MCF 10A (cell line): ENCODE data around the gene ZNF282. TPM values are rescaled to one million over a fixed set of nuclear protein-coding genes. Genes with fewer than 3 reads are reported as not detected.

Source experiments
- BruUV-seq: library from RNA; stranded (reverse); fragments of 400-500 nt; replicated peaks from 2 replicates; lab custom pipeline; 2021; lab: Mats Ljungman, UMichigan
- CTCF ChIA-PET: fragments of 300-600 bp; sonication (Branson Sonifier 250); formaldehyde crosslinking; extraction: SDS; loops from one replicate; lab custom pipeline; 2021; ENCODE audit warnings: antibody characterized with exemption, inconsistent platforms; lab: Yijun Ruan, JAX
- POLR2A ChIA-PET: fragments of 300-600, 350-650 bp; sonication (Branson Sonifier 250); formaldehyde crosslinking; extraction: SDS; loops from one replicate; lab custom pipeline; 2020; ENCODE audit warnings: antibody characterized with exemption, inconsistent platforms; lab: Yijun Ruan, JAX
- DNase-seq: peaks from one replicate; pipeline ENCODE4 v3.0.0-alpha.2; 2018; ENCODE audit not compliant: unreplicated experiment
- H3K27ac Mint-ChIP-seq: one replicate; pipeline ENCODE4 v1.8.0; 2022; ENCODE audit warnings: mild to moderate bottlenecking, low read depth, mixed read lengths; ENCODE audit not compliant: unreplicated experiment
- H3K27me3 Mint-ChIP-seq: one replicate; pipeline ENCODE4 v1.8.0; 2022; ENCODE audit warnings: mixed read lengths; ENCODE audit not compliant: insufficient read depth, unreplicated experiment
- H3K36me3 Mint-ChIP-seq: one replicate; pipeline ENCODE4 v1.8.0; 2022; ENCODE audit warnings: mild to moderate bottlenecking, moderate library complexity, mixed read lengths; ENCODE audit not compliant: insufficient read depth, unreplicated experiment
- H3K4me1 Mint-ChIP-seq: one replicate; pipeline ENCODE4 v1.8.0; 2022; ENCODE audit warnings: mixed read lengths; ENCODE audit not compliant: insufficient read depth, unreplicated experiment
- H3K4me3 Mint-ChIP-seq: one replicate; pipeline ENCODE4 v1.8.0; 2022; ENCODE audit warnings: mild to moderate bottlenecking, moderate library complexity, mixed read lengths; ENCODE audit not compliant: unreplicated experiment
- H3K9me3 Mint-ChIP-seq: one replicate; pipeline ENCODE4 v1.8.0; 2022; ENCODE audit warnings: mixed read lengths; ENCODE audit not compliant: unreplicated experiment
- intact Hi-C: fragments of 100-400 bp; cut with micrococcal nuclease; formaldehyde crosslinking; loops from 2 replicates; pipeline ENCODE4 v1.14.1; 2022
- total RNA-seq: library from RNA; stranded (reverse); gene quantifications from 2 replicates; pipeline ENCODE4 v1.2.3, GENCODE V29; 2022
- TF ChIP-seq, protein P1 (sequence below): fragments of 200-600 bp; IDR thresholded peaks from one replicate; pipeline ENCODE4 v1.8.0; 2022; ENCODE audit warnings: antibody characterized with exemption, mild to moderate bottlenecking; ENCODE audit not compliant: unreplicated experiment

ZNF282 gene
- total RNA-seq, 1 experiment from 2014 or later = 43.9 TPM

DNA sequence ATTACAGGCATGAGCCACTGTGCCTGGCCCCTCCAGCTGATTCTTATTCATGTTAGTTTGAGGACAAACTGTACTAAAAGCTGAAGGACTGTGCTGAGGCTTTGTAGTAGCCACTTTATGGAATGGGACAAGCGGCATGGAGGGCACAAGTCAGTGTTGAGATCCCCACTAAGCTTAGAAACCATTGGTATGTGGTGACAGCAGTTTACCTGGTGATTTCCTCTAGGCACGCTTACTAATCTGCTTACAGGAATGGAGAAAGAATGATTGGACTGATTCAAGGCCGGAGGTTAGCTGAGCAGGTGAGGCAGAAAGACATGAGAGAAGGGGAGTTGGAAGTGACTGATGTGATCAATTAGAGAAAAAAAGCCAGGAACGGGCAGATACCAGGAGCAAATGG is 44.4 kb upstream of the ZNF282 start:
- Mint-ChIP-seq H3K9me3 (no peaks in the 10 kb centered on the region), H3K4me3 (no peak overlapping the region), H3K27ac (no peak overlapping the region), H3K4me1 (peaks cover 7% of the 10 kb centered on the region), H3K27me3 (no peaks in the 10 kb centered on the region), H3K36me3 (peaks cover 11% of the 10 kb centered on the region)
- ChIA-PET CTCF (interaction anchor here (0.5 to 1.2 kb wide), 7 partner anchors 15 to 474 kb away, joined by 3 read pairs; no protein-coding TSS in a partner anchor), POLR2A (interaction anchor here (0.8 kb wide), 1 partner anchor 30 kb away, joined by 4 read pairs; no protein-coding TSS in a partner anchor)
- no TSS peak for BruUV-seq
- DNase-seq = no peak
- intact Hi-C loops = no loop called here
- TF ChIP-seq, protein P1, sequence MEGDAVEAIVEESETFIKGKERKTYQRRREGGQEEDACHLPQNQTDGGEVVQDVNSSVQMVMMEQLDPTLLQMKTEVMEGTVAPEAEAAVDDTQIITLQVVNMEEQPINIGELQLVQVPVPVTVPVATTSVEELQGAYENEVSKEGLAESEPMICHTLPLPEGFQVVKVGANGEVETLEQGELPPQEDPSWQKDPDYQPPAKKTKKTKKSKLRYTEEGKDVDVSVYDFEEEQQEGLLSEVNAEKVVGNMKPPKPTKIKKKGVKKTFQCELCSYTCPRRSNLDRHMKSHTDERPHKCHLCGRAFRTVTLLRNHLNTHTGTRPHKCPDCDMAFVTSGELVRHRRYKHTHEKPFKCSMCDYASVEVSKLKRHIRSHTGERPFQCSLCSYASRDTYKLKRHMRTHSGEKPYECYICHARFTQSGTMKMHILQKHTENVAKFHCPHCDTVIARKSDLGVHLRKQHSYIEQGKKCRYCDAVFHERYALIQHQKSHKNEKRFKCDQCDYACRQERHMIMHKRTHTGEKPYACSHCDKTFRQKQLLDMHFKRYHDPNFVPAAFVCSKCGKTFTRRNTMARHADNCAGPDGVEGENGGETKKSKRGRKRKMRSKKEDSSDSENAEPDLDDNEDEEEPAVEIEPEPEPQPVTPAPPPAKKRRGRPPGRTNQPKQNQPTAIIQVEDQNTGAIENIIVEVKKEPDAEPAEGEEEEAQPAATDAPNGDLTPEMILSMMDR = no peak

DNA sequence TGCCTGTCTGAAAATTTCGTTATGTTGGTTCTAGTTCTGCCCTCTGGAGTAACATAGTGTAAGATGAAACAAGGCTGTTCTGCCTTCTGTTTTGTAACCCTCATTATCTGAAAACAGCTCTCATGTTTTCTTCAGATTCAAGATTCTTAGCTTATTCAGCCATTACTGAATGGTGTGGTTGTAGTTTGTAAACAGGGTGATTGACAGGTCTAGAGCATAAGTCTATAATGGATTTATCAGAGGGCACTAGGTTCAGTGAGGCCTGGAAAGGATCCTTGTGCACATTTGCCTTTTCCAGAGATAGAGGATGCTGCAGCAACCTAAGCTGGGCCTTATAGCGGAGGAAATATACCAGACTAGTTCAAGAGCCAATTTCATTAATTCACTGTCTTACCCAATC is 42.0 kb upstream of the ZNF282 start:
- TF ChIP-seq, protein P1 = no peak
- Mint-ChIP-seq H3K9me3 (no peaks in the 10 kb centered on the region), H3K27me3 (no peaks in the 10 kb centered on the region), H3K36me3 (peaks cover 25% of the 10 kb centered on the region), H3K27ac (no peak overlapping the region), H3K4me1 (peaks cover 7% of the 10 kb centered on the region), H3K4me3 (no peak overlapping the region)
- intact Hi-C loops = no loop called here
- ChIA-PET CTCF (interaction anchor here (1.5 to 1.8 kb wide), 2 partner anchors 16 to 27 kb away, joined by 5 to 6 read pairs; partner anchors contain the start of gene ZNF425), POLR2A (interaction anchor here (0.6 to 0.7 kb wide), 3 partner anchors 124 to 1491 kb away, joined by 3 read pairs; no protein-coding TSS in a partner anchor)
- no peak for DNase-seq
- BruUV-seq = no TSS peak

DNA sequence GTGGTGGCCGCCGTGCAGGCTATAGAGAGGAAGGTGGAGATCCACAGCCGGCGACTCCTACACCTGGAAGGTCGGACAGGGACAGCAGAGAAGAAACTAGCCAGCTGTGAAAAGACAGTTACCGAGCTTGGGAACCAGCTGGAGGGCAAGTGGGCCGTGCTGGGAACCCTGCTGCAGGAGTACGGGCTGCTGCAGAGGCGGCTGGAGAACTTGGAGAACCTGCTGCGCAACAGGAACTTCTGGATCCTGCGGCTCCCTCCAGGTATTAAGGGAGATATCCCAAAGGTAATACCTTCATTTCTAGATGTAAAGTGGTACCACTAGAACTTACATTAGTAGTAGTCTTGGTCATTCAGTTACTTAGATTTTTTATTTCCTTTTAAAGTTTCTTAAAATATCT is 41.3 kb upstream of the ZNF282 start:
- no peak overlapping the region for H3K27ac Mint-ChIP-seq
- no peaks in the 10 kb centered on the region for H3K9me3 Mint-ChIP-seq
- intact Hi-C loops = no loop called here
- H3K27me3 Mint-ChIP-seq = no peaks in the 10 kb centered on the region
- CTCF ChIA-PET = interaction anchor here (1.8 kb wide), 1 partner anchor 28 kb away, joined by 6 read pairs; the partner anchor contains the start of gene ZNF425
- POLR2A ChIA-PET = no interaction called here
- TF ChIP-seq, protein P1 = no peak
- no peak for DNase-seq
- H3K4me3 Mint-ChIP-seq = no peak overlapping the region
- peaks cover 7% of the 10 kb centered on the region for H3K4me1 Mint-ChIP-seq
- H3K36me3 Mint-ChIP-seq = peaks cover 31% of the 10 kb centered on the region
- BruUV-seq = no TSS peak

DNA sequence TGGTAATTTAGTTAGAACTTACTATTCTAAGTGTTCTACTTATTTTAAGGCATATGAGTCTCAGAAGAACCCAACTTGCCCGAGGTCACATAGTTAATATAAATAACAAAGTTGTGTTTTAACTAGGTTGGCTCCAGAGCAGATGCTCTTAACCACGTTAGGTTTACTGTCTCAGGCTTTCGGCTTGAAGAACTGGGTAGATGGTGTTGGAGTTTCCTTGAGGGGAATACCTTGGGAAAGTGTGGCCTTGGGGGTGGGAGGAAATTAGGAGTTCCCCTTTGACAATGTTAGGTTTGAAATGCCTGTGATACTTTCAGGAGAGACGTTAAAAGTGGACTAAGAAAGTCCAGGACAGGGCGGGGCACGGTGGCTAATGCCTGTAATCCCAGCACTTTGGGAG is 38.4 kb upstream of the ZNF282 start:
- BruUV-seq = no TSS peak
- TF ChIP-seq, protein P1 = no peak
- no peaks in the 10 kb centered on the region for H3K27me3 Mint-ChIP-seq
- H3K4me3 Mint-ChIP-seq = no peak overlapping the region
- no peaks in the 10 kb centered on the region for H3K9me3 Mint-ChIP-seq
- CTCF ChIA-PET = interaction anchor here (0.6 to 1.3 kb wide), 2 partner anchors 10 to 70 kb away, joined by 3 to 5 read pairs; partner anchors contain the start of gene ZNF398
- peaks cover 51% of the 10 kb centered on the region for H3K36me3 Mint-ChIP-seq
- no peak for DNase-seq
- H3K4me1 Mint-ChIP-seq = peaks cover 6% of the 10 kb centered on the region
- no peak overlapping the region for H3K27ac Mint-ChIP-seq
- POLR2A ChIA-PET = no interaction called here
- intact Hi-C loops = no loop called here
